Epithelial cell of esophagus (primary cell): ENCODE measurements around the gene TMEM147.

Experiments used
- DNase-seq: peaks from one replicate; pipeline ENCODE4 v3.0.0; 2010; ENCODE audit warnings: low read depth
- H3K4me3 ChIP-seq: 2 replicates; pipeline ENCODE4 v1.5.1; 2011; ENCODE audit warnings: mild to moderate bottlenecking, low read length, control low read depth
- TF ChIP-seq, protein P1 (sequence below): IDR thresholded peaks from 2 replicates; pipeline ENCODE4 v1.5.1; 2011; ENCODE audit warnings: low read depth, mild to moderate bottlenecking, low read length, control low read depth, inconsistent platforms; ENCODE audit not compliant: insufficient read depth; ENCODE audit errors: missing control alignments

Gene TMEM147

DNA sequence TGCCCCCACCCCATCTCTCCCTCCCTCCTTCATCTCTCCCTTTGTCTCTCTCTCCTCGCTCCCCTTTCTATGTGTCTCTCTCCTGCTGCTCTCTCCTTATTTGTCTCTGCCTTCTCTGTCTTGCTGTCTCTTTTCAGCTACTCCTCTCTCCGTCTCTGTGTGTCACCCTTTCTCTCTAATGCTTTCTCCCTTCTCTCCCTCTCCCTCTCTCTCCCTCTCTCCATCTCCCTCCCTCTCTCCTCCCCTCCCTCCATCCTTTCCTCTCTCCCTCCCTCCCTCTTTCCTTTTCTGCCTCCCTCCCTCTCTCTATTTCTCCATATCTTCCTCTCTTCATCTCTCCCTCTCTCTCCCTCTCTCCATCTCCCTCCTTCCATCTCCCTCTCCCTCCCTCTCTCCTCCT, 17.4 kb downstream of the TMEM147 start:
- TF ChIP-seq, protein P1, sequence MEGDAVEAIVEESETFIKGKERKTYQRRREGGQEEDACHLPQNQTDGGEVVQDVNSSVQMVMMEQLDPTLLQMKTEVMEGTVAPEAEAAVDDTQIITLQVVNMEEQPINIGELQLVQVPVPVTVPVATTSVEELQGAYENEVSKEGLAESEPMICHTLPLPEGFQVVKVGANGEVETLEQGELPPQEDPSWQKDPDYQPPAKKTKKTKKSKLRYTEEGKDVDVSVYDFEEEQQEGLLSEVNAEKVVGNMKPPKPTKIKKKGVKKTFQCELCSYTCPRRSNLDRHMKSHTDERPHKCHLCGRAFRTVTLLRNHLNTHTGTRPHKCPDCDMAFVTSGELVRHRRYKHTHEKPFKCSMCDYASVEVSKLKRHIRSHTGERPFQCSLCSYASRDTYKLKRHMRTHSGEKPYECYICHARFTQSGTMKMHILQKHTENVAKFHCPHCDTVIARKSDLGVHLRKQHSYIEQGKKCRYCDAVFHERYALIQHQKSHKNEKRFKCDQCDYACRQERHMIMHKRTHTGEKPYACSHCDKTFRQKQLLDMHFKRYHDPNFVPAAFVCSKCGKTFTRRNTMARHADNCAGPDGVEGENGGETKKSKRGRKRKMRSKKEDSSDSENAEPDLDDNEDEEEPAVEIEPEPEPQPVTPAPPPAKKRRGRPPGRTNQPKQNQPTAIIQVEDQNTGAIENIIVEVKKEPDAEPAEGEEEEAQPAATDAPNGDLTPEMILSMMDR = no peak
- H3K4me3 ChIP-seq = no peak overlapping the region
- DNase-seq = no peak

- TF ChIP-seq, protein P1 = no peak
- no peak within 1 kb of the TSS for H3K4me3 ChIP-seq
- no peak for DNase-seq
Measured at GRCh38 chr19:35563207-35563829, 17.9 kb downstream of the TMEM147 start, which contains the start of gene ATP4A. ATP4A (minus strand) TSS chr19:35563658; CDS start chr19:35563629, 29 bp downstream.

GRCh38 chr19:35565016-35565856, 19.8 kb downstream of the TMEM147 start:
- no peak overlapping the region for H3K4me3 ChIP-seq
- TF ChIP-seq, protein P1 = no peak
- DNase-seq = no peak

DNA sequence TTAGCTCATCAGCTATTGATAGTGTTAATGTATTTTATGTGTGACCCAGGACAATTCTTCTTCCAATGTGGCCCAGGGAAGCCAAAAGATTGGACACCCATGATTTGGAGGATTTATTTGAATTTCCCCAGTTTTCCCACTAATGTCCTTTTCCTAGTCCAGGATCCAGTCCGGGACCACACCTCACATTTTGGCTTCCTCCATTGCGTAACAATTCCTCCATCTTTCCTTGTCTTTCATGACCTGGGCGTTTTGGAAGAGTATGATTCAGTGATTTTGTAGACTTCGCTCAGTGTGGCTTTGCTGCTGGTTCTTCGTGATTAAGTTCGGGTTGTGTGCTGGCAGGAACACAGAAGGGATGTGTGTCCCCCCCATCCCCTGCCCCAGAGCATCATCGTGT, 21.3 kb downstream of the TMEM147 start:
- TF ChIP-seq, protein P1 = no peak
- DNase-seq = no peak
- H3K4me3 ChIP-seq = no peak overlapping the region

GRCh38 chr19:35569281-35569781, 23.9 kb downstream of the TMEM147 start:
- DNase-seq = no peak
- TF ChIP-seq, protein P1 = no peak

GRCh38 chr19:35571406-35571965, 26.1 kb downstream of the TMEM147 start:
- H3K4me3 ChIP-seq = no peak overlapping the region
- no peak for DNase-seq
- TF ChIP-seq, protein P1 = no peak

More at GRCh38 chr19:35569281-35569781, 23.9 kb downstream of the TMEM147 start:
- no peak overlapping the region for H3K4me3 ChIP-seq
